Calu3 (cell line): Measurements from ENCODE around the gene RNF130. TPM values are rescaled to one million over a fixed set of nuclear protein-coding genes. Genes with fewer than 3 reads are reported as not detected.

ENCODE experiments used
- BruUV-seq: library from RNA; stranded (reverse); fragments of 400-500 nt; replicated peaks from 2 replicates; lab custom pipeline; 2021; lab: Mats Ljungman, UMichigan
- CTCF ChIA-PET: fragments of 300-600 bp; sonication (Branson Sonifier 250); formaldehyde crosslinking; loops from one replicate; lab custom pipeline; 2022; ENCODE audit warnings: antibody characterized with exemption; lab: Charles Lee
- DNase-seq: peaks from one replicate; pipeline ENCODE4 v3.0.0; 2022
- H3K27ac Mint-ChIP-seq: one replicate; pipeline ENCODE4 v1.8.0; 2022; ENCODE audit warnings: mixed read lengths; ENCODE audit not compliant: unreplicated experiment
- H3K27me3 Mint-ChIP-seq: one replicate; pipeline ENCODE4 v1.8.0; 2022; ENCODE audit warnings: mixed read lengths; ENCODE audit not compliant: unreplicated experiment
- H3K36me3 Mint-ChIP-seq: one replicate; pipeline ENCODE4 v1.8.0; 2022; ENCODE audit warnings: mild to moderate bottlenecking, moderate library complexity, mixed read lengths; ENCODE audit not compliant: insufficient read depth, unreplicated experiment
- H3K4me1 Mint-ChIP-seq: one replicate; pipeline ENCODE4 v1.8.0; 2022; ENCODE audit warnings: mild to moderate bottlenecking, low read depth, mixed read lengths; ENCODE audit not compliant: unreplicated experiment
- H3K4me3 Mint-ChIP-seq: one replicate; pipeline ENCODE4 v1.8.0; 2022; ENCODE audit warnings: mild to moderate bottlenecking, low read depth, moderate library complexity, mixed read lengths; ENCODE audit not compliant: unreplicated experiment
- H3K9me3 Mint-ChIP-seq: one replicate; pipeline ENCODE4 v1.8.0; 2022; ENCODE audit warnings: low read depth, mixed read lengths; ENCODE audit not compliant: unreplicated experiment
- CTCF ChIP-seq: fragments of 200-600 bp; IDR thresholded peaks from one replicate; pipeline ENCODE4 v1.8.0; 2022; ENCODE audit warnings: antibody characterized with exemption; ENCODE audit not compliant: unreplicated experiment
- intact Hi-C: fragments of 100-400 bp; cut with micrococcal nuclease; formaldehyde crosslinking; loops from one replicate; pipeline ENCODE4 v1.10.0; 2022; ENCODE audit not compliant: unreplicated experiment
- total RNA-seq: library from RNA; stranded (reverse); gene quantifications from 2 replicates; pipeline ENCODE4 v1.2.3, GENCODE V29; 2022

Gene RNF130
- total RNA-seq, 1 experiment from 2014 or later: 34.0 TPM

DNA sequence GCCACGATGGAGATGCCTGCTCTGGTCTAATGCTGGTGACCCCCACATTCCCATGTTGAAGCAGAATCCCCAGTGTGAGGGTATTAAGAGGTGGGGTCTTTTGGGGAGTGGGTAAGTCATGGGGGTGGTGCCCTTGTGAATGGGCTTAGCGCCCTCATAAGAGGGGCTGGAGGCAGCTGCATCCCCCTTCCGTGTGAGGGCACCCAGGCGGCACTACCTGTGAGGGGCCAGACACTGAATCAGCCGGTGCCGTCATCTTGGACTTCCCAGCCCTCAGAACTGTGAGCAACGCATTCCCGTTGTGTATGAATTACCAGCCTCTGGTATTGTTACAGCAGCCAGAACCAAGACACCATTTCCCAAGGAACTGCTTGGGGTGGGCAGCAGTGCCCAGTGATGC lies 27.0 kb upstream of the RNF130 start:
- CTCF ChIA-PET: no interaction called here
- intact Hi-C loops: no loop called here
- H3K27ac Mint-ChIP-seq: no peak overlapping the region
- no peaks in the 10 kb centered on the region for H3K36me3 Mint-ChIP-seq
- H3K9me3 Mint-ChIP-seq: no peaks in the 10 kb centered on the region
- H3K27me3 Mint-ChIP-seq: peaks cover 48% of the 10 kb centered on the region
- DNase-seq: no peak
- no TSS peak for BruUV-seq
- no peak overlapping the region for H3K4me3 Mint-ChIP-seq
- H3K4me1 Mint-ChIP-seq: no peaks in the 10 kb centered on the region
- TF ChIP-seq CTCF: no peak

DNA sequence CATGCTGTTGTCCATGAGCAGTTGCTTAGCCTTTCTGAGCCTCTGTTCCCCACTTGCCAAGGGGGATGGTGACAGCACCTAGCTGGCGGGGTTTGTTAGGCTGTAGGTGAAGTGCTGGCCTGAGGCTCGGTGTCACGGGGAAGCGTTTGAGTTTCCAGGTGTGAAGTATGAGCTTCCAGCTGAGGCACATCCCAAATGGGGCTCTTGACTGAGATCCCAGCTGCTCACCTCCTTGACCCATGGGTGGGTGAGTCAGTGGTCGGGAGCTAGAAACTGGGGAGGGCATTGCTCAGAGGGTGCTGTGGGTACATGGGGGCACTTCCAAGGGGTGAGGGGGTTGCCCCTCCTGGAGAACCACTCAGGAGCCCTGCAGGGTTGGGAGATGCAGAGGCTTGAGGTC lies 26.4 kb upstream of the RNF130 start:
- no peaks in the 10 kb centered on the region for H3K4me1 Mint-ChIP-seq
- H3K9me3 Mint-ChIP-seq: no peaks in the 10 kb centered on the region
- no peaks in the 10 kb centered on the region for H3K36me3 Mint-ChIP-seq
- DNase-seq: no peak
- TF ChIP-seq CTCF: no peak
- CTCF ChIA-PET: no interaction called here
- no peak overlapping the region for H3K4me3 Mint-ChIP-seq
- peaks cover 48% of the 10 kb centered on the region for H3K27me3 Mint-ChIP-seq
- BruUV-seq: no TSS peak
- H3K27ac Mint-ChIP-seq: no peak overlapping the region
- intact Hi-C loops: no loop called here

DNA sequence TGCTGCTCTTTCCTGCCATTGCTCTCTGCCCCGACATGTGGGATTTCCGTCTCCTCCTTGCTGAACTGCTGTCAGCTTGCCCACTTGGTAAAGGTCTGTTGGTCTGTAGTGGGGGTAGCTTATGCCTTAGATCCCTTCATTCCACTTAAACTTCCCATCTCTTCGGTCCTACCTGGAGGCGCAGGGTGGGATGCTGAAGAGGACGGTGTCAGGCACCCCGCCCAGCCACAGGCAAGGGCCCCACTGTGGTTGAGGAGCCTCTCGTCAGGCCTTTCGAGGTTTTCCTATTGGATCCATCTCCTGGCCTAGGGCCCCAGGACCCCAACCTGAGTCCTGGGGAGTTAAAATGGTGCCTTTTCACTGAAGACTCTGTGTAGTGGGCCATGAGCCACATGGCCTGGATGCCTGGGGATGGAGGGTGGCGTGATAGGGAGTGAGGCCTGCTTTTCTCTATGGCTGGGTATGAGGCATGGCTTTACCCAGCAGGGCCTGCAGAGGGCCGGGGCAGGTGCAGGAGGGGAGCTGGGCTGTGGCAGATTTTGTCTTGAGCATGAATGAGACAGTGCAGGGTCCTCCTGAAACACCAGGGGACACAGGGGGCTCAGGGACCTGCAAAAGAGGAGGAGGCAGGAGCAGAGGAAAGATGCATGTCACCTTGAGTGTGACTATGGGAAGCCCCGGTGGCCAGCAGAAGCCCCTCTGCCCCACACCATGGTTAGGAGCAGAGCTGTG lies 25.8 kb upstream of the RNF130 start:
- no peaks in the 10 kb centered on the region for H3K9me3 Mint-ChIP-seq
- intact Hi-C loops: no loop called here
- no peak overlapping the region for H3K4me3 Mint-ChIP-seq
- DNase-seq: no peak
- TF ChIP-seq CTCF: no peak
- no TSS peak for BruUV-seq
- H3K27me3 Mint-ChIP-seq: peaks cover 52% of the 10 kb centered on the region
- CTCF ChIA-PET: interaction anchor here (0.6 kb wide), 1 partner anchor 302 kb away, joined by 11 read pairs; no protein-coding TSS in a partner anchor
- H3K27ac Mint-ChIP-seq: no peak overlapping the region
- H3K4me1 Mint-ChIP-seq: no peaks in the 10 kb centered on the region
- no peaks in the 10 kb centered on the region for H3K36me3 Mint-ChIP-seq

GRCh38 chr5:180096616-180097015 lies 25.1 kb upstream of the RNF130 start:
- CTCF ChIA-PET: interaction anchor here (0.6 kb wide), 1 partner anchor 301 kb away, joined by 11 read pairs; no protein-coding TSS in a partner anchor
- H3K36me3 Mint-ChIP-seq: no peaks in the 10 kb centered on the region
- H3K9me3 Mint-ChIP-seq: no peaks in the 10 kb centered on the region
- H3K27ac Mint-ChIP-seq: no peak overlapping the region
- no peak for DNase-seq
- intact Hi-C loops: no loop called here
- H3K27me3 Mint-ChIP-seq: peaks cover 52% of the 10 kb centered on the region
- BruUV-seq: no TSS peak
- H3K4me3 Mint-ChIP-seq: no peak overlapping the region
- TF ChIP-seq CTCF: no peak
- peaks cover 3% of the 10 kb centered on the region for H3K4me1 Mint-ChIP-seq
